Epithelial cell of prostate (primary cell): Measurements from ENCODE around the gene ALDH3B1.
A peak's percentile ranks its signal among the peaks of the same experiment; 100 is the strongest.

Experiments
- DNase-seq: peaks from one replicate; pipeline ENCODE4 v3.0.0-alpha.2; 2011; ENCODE audit warnings: low read depth, low spot score
- H3K27ac ChIP-seq: fragments of 450-650 bp; 2 replicates; pipeline ENCODE4 v1.5.1; 2017; ENCODE audit warnings: mild to moderate bottlenecking

The ALDH3B1 gene

GRCh38 chr11:68012044-68012842 is 2.1 kb downstream of the ALDH3B1 start:
- DNase-seq = no peak
- H3K27ac ChIP-seq = peak overlapping the region; percentile 85

- peak overlapping the region; percentile 85 for H3K27ac ChIP-seq
- DNase-seq = peak; percentile 57
Measured at GRCh38 chr11:68012843-68013610, 2.9 kb downstream of the ALDH3B1 start.

DNA sequence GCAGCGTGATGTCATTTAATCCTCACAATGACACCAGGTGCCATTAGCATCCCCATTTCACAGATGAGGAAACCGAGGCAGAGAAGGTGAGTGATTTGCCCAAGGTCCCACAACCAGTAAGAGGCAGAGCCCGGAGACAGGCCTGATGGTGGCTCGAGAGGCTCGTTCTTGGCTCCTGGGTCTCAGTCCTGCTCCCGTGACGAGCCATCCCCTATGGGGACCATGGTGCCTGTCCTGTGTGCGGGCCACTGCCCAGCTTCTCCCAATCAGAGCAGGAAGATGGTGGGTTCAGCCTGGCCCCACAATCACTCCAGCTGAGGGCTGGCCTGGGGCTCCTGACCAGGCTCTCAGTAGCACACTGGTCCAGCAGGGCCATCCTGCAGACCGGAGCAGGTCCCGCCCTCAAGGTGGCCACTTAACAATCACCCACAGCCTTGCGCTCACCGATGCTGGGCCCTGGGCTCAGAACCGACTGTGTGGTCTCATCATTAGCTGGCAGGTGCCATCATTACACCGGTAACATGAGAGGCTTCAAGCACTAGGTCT is 3.6 kb downstream of the ALDH3B1 start:
- peak overlapping the region; percentile 85 for H3K27ac ChIP-seq
- no peak for DNase-seq

DNA sequence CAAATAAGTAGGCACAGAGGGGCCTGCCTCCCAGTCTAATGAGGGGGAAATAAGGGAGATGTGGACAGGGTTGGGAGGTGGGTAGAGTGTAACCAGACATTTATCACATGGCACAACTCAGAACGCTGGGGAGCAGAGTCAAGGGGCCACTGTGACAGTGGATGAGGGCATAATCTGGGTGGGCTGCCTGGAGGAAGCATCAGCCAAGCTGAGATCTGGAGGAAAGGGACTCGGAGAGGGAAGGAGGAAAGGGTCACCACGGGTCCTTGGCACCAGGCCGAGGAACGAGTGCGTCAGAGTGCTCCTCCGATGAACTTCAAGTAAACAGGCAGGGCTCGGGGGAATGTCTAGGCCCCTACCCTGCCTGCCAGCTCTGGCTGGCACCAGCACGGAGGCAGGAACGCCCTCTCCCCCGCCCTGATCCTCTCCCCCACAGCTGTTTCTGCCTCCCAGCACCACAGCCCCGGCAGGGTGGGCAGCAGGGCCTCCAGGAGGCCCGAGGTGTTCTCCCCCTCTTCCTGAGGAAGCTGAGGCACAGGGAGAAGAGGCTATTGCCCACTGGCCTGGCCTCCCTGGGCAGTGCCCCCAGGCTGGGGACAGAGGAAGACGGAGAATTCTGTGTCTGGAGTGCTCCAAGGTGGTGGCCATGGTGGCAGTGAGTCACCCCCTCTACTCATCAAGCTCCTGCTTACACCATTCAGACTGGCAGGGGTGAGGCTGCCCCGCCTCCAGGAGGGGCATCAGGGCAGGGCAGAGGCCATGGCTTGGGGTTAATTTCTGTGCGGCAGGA is 4.2 kb downstream of the ALDH3B1 start:
- peak; percentile 63 for DNase-seq
- peak overlapping the region; percentile 85 for H3K27ac ChIP-seq

DNA sequence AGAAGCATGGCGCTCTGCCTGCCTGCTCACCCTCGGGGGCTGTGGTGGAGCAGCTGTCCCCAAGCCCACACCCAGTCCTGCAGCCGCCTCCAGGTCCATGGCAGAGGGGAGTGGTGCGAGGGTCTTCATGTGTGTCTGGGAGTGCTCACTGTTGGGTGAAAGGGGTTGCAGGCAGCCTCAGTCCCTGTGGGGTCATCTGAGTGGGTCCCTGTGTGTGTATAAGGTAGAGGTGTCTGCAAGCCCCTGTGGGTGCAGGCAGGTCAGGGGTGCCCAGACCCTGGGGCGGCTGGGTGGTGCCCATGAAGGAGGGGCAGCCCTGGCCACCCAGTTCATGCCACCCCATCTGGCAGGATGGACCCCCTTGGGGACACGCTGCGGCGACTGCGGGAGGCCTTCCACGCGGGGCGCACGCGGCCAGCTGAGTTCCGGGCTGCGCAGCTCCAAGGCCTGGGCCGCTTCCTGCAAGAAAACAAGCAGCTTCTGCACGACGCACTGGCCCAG is 4.9 kb downstream of the ALDH3B1 start:
- peak overlapping the region; percentile 85 for H3K27ac ChIP-seq
- no peak for DNase-seq

DNA sequence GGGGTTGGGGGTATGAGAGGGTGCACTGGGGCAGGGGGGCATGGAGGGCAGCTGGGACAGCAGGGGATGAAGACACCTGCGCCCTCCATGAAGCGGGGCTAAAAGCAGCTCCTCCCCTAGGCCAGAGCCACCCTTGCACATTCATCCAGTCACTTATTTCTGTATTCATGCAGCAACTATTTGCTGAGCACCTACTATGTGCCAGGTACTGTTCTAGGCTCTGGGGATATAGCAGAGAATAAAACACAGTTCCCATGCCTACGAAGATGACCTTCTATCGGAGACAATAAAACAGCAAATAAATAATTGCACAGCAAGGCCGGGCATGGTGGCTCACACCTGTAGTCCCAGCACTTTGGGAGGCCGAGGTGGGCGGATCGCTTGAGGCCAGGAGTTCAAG is 5.3 kb downstream of the ALDH3B1 start:
- no peak for DNase-seq
- H3K27ac ChIP-seq = no peak overlapping the region

DNA sequence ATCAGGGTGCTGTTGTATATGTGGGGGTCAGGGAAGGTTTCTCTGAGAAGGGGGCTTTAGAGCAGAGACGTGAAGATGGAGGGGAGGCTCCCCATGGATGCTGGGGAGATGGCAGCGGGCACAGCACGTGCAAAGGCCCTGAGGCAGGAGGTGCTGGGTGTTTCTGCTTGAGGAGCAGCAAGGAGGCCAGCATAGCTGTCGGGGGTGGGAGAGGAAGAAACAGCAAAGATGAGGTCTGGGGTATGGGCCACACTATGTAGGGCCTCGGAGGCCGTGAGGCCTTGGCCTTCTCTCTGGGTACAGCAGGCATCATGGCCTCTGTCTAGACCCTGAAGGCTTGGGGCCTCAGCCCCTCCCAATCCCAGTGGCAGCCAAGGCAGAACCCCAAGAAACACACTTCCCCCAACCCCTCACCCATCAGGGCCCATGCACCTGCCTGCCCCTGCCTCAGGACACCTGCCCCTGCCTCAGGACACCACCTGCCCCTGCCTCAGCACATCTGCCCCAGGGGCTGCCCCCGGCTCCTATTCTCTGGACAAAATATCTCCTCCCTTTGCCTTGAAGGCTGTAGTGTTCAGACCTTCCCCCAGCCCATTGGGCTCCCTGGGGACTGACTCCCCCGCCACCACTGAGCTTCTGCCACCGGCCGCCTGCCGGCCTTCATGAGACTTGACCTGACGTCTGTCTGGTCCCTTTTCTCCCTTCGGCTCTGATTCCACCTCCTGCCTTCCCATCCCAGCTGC is 6.2 kb downstream of the ALDH3B1 start:
- no peak overlapping the region for H3K27ac ChIP-seq
- DNase-seq = no peak

DNA sequence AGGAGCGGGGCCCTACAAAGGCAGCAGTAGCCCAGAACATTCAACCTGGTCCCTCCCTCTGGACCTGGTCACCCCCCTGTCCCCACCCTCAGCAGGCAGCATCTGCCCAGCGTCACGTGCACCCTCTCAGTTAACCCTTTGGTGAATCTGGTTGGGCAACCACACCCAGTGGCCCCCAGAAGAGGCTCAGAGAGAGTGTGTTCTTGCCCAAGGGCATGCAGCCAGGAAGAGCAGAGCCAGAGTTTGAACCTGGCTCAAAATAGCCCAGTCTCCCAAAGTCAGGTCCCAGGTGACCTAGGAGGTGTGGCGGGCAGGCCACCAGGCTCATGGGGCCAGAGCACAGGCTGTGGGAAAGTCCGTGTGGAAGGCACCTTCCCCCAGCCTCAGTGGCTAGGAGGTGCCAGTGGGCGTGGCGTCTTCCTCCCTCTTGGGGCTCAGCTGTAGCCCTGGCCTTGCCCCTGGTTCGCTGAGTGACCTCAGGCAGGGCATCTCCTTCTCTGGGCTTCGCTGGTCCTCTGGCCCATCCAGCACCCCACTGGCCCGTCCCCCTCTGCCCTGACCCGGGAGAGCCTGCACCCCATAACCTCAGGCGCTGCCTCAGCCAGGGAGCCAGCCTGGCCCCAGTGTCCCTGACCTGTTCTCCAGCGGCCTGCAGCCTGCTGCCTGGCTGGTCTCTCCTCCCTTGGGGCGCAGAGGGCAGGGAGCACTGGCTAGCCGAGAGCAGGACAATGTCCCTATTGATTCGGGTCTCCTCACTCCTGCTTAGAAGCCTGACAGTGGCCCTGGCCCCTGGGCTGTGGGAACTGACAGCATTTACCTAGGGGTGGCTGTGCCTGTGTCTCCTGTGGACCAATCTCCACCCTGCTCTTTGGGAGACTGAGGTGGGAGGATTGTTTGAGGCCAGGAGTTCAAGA is 7.0 kb downstream of the ALDH3B1 start:
- no peak overlapping the region for H3K27ac ChIP-seq
- no peak for DNase-seq

DNA sequence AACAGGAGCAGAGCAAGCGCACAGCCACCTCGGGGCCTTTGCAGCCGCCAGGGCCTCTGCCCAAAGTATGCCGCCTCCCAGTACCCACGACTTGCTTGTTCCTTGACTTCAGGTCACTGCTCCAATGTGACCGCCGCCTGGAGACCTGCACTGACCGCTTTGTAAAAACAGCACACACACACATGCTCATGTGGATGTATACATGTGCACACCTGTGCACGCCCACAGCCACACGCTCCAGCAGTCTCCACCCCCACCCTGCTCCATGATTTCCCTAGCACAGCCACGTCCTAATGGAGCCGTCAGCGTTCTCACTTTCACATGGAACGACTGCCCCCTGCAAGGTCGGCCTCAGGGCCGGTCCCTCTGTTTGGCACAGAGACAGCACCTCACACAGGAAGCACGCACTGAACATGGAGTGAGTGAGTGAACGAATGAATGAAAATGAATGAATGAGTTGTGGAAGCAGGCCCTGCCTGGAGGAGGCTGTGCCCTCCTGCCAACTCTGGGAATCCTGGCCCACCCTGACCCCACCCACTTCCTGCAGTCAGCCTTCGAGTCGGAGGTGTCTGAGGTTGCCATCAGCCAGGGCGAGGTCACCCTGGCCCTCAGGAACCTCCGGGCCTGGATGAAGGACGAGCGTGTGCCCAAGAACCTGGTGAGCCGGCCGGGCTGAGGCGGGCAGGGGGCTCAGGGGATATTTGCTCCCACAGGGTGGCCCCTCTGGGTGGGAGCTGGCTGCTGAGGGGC is 8.0 kb downstream of the ALDH3B1 start:
- no peak for DNase-seq
- no peak overlapping the region for H3K27ac ChIP-seq

DNA sequence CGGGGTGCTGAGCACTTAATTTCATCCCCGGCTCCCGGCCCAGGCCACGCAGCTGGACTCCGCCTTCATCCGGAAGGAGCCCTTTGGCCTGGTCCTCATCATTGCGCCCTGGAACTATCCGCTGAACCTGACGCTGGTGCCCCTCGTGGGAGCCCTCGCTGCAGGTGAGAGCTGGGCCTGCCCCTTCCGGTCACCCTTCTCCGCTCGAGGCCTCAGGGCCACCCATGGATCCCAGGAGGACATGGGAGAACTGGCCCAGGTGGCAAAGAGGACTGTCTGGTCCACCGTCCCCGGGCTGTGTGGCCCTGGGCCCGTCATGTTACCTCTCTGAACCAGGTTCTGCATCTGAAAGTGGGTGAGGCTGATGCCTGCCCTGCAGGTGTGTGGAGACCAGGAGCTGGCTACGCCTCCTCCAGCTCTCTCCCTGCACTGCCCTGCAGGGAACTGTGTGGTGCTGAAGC is 8.6 kb downstream of the ALDH3B1 start:
- no peak overlapping the region for H3K27ac ChIP-seq
- no peak for DNase-seq

GRCh38 chr11:68019486-68019885 is 9.4 kb downstream of the ALDH3B1 start:
- no peak for DNase-seq

DNA sequence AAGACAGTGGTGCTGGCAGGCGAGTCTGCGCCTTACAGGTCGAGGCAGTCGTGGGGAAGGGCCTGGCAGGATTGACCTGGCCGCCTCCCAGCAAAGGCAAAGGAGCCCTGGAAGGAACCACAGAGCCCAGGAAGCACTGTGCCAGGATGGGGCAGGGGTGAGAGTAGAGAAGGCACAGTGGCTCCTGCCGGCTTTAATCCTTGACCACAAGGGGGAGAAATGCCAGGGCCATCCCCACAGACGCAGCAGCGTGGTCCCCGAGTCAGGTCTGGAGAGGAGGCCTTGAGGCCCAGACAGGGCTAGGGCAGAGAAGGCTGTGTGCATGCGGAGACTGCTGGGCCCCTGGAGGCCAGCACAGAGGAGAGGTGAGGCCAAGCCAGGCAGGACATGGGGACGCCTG is 10.4 kb downstream of the ALDH3B1 start:
- no peak for DNase-seq
- H3K27ac ChIP-seq = peak overlapping the region; percentile 9

More at GRCh38 chr11:68019486-68019885, 9.4 kb downstream of the ALDH3B1 start:
- no peak overlapping the region for H3K27ac ChIP-seq

DNA sequence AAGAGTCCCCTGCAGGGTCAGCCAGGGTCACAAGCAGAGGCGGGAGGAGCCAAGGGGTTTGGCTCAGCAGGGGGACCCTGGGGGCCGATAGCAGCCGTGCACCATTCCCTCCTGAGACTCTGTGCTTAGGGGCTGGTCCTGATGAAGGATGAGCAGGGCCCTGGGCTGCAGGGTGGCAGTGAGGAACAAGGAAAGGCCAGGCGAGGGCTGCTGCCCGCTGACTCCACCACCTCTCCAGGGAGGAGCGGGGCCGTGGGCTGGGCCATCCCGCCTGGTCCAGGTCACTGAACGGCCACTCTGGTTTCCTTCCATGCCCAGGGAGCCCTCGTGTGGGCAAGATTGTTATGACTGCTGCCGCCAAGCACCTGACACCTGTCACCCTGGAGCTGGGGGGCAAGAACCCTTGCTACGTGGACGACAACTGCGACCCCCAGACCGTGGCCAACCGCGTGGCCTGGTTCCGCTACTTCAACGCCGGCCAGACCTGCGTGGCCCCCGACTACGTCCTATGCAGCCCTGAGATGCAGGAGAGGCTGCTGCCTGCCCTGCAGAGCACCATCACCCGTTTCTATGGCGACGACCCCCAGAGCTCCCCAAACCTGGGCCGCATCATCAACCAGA is 11.2 kb downstream of the ALDH3B1 start:
- DNase-seq = no peak
- H3K27ac ChIP-seq = no peak overlapping the region

- no peak overlapping the region for H3K27ac ChIP-seq
- no peak for DNase-seq
Measured at GRCh38 chr11:68022531-68022930, 12.4 kb downstream of the ALDH3B1 start.

DNA sequence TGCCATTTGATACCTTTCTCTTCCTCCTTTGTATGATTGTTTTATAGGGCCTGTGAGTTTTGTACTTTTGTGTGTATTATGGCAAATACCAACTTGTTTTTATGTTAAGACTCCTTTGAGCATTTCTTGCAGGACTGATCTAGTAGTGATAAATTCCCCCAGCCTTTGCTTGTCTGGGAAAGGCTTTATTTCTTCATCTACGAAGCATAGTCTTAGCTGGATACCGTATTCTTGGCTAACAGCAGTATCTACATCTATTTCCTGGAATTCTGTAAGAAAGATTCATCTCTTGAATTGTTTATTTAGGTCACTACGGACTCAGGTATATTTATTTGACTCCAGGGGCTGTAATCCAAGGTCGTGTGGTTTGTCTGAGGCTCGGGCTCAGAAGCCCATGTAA is 14.4 kb downstream of the ALDH3B1 start:
- no peak overlapping the region for H3K27ac ChIP-seq
- DNase-seq = no peak

GRCh38 chr11:68025047-68025446 is 14.9 kb downstream of the ALDH3B1 start:
- no peak overlapping the region for H3K27ac ChIP-seq
- no peak for DNase-seq

GRCh38 chr11:68026391-68027105 is 16.4 kb downstream of the ALDH3B1 start:
- no peak for DNase-seq
- H3K27ac ChIP-seq = no peak overlapping the region
